ENCODE measurements around the gene NKX2-8.

DNA sequence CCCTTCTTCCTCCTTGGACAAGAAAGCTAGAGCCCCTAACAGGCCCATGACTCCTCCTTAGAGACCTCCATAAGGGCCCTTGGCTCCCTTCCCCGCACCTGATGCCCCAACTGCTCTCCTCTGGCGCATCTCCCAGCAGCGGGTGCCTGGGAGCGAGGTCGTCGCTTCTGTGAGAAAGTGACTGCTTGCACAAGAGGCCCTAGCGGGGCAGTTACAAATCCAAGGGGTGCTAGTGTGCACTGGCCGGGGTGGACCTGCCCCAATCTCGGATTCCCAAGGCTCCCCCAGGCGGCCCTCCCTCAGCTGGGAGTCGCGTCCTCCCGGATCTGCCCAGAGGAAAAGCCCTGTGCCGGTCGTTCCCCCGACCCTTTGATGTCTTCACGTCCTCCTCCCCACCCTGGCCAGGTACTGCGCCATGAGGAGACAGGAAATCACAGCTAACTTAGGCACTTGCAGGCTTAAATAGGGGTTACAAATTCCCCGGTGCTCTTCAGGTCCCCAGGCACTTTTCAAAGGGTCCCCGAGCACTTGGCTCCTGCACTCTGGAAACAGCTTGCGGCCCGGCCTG, 2.8 kb downstream of the NKX2-8 start:
- TF ChIP-seq, protein P1, sequence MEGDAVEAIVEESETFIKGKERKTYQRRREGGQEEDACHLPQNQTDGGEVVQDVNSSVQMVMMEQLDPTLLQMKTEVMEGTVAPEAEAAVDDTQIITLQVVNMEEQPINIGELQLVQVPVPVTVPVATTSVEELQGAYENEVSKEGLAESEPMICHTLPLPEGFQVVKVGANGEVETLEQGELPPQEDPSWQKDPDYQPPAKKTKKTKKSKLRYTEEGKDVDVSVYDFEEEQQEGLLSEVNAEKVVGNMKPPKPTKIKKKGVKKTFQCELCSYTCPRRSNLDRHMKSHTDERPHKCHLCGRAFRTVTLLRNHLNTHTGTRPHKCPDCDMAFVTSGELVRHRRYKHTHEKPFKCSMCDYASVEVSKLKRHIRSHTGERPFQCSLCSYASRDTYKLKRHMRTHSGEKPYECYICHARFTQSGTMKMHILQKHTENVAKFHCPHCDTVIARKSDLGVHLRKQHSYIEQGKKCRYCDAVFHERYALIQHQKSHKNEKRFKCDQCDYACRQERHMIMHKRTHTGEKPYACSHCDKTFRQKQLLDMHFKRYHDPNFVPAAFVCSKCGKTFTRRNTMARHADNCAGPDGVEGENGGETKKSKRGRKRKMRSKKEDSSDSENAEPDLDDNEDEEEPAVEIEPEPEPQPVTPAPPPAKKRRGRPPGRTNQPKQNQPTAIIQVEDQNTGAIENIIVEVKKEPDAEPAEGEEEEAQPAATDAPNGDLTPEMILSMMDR (IDR thresholded peaks at IDR 0.05) = no peak
- TF ChIP-seq POLR2AphosphoS5 (IDR thresholded peaks at IDR 0.05; ENCODE audit: low read depth, low read length) (no peak), MXI1 (IDR thresholded peaks at IDR 0.05; ENCODE audit: low read depth, low read length) (no peak), EZH2phosphoT487 (IDR thresholded peaks at IDR 0.05; ENCODE audit: borderline replicate concordance, low read depth) (no peak), CHD2 (IDR thresholded peaks at IDR 0.05; ENCODE audit: low read length, partially characterized antibody) (no peak), SMC3 (IDR thresholded peaks at IDR 0.05; ENCODE audit: low read depth, low read length) (no peak), TEAD4 (IDR thresholded peaks at IDR 0.05; ENCODE audit: borderline replicate concordance, insufficient read depth) (no peak)
